OCI-LY3 (cell line): ENCODE results near the gene TNS1.

Experiments
- CTCF ChIP-seq: fragments of 200-600, 300-600 bp; sonication (generic); IDR thresholded peaks from 2 replicates; pipeline ENCODE4 v1.5.1; 2014; ENCODE audit warnings: antibody characterized with exemption, low read length, low read depth
- EZH2phosphoT487 ChIP-seq: fragments of 200-600 bp; shearing (Covaris generic); IDR thresholded peaks from 2 replicates; pipeline ENCODE4 v1.6.1; 2018; ENCODE audit warnings: antibody characterized with exemption, mixed run types, low read depth

DNA sequence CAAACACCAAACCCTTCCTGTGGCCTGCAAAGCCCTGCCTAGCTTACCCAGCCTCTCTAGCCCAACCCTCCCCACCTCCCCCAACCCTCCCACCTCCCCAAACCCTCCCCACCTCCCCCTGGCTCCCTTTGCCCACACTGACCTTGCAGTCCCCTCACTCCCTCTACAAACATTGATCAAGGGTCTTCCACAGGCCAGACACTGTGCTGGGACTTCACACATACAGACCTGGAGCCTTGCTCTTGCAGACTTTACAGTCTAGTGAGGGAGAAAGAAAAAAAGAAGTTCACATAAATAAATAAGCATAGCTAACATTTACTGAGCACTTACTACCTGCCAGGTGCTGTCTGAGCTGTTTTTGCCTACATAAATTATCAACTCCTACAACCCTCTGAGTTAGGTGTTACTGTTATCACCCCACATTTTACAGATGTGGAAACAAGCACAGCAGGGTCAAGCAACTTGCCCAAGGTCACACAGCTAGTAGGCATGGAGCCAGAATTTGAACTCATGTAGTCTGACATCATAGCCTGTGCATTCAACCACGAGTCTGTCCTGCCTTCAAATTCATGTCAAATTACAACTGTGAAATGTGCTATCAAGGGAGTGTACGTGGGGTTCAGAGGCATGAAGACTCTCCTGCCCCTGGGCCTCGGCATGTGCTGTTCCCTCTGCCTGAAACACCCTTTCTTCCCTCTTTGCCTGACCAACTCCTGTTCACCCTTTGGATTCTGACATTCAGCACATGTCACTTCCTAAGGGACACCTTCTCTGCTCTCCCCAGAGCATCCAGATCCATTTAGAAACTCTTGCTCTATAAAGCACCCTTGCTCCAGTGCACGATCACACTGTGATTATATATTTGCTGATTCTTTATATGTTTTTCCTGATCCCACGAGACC lies 209.9 kb downstream of the TNS1 start:
- TF ChIP-seq EZH2phosphoT487 (no peak), CTCF (no peak)
